Right atrium auricular region (tissue), 2 donors: Measurements from ENCODE around the gene SULT1C4. TPM values are rescaled to one million over a fixed set of nuclear protein-coding genes. Genes with fewer than 3 reads are reported as not detected.

ENCODE experiments used
- DNase-seq: peaks from one replicate; pipeline ENCODE4 v3.0.0-alpha.2; 2019; ENCODE audit warnings: low spot score
- H3K27ac ChIP-seq, 2 donors: fragments of 200-600 bp; sonication (generic); 1 replicate in 1 of 2; 2 replicates in 1 of 2; pipeline ENCODE4 v1.5.1; 2016 to 2019
- H3K27me3 ChIP-seq, 2 donors: fragments of 200-600 bp; sonication (generic); one replicate each; pipeline versions ENCODE4 v1.5.1 to v1.6.0; 2017 to 2019
- H3K36me3 ChIP-seq: fragments of 200-600 bp; sonication (generic); one replicate; pipeline ENCODE4 v1.5.1; 2016
- H3K4me1 ChIP-seq, 2 donors: fragments of 200-600 bp; sonication (generic); one replicate each; pipeline versions ENCODE4 v1.5.1 to v1.6.0; 2017 to 2019
- H3K4me3 ChIP-seq, 2 donors: fragments of 200-600 bp; sonication (generic); 1 replicate in 1 of 2; 2 replicates in 1 of 2; pipeline ENCODE4 v1.5.1; 2017 to 2019; ENCODE audit warnings: mild to moderate bottlenecking in 1 of 2, moderate library complexity in 1 of 2
- H3K9me3 ChIP-seq, 2 donors: fragments of 200-600 bp; sonication (generic); one replicate each; pipeline ENCODE4 v1.5.1; 2019
- CTCF ChIP-seq, 2 donors: fragments of 200-600 bp; sonication (generic); IDR thresholded peaks; one replicate each; pipeline ENCODE4 v1.5.1; 2019; ENCODE audit warnings: antibody characterized with exemption in 2 of 2
- total RNA-seq, 2 donors: library from RNA; depleted of rRNA; stranded (reverse); fragments of >200 nt; gene quantifications; one replicate each; pipeline ENCODE4 v1.1.0, GENCODE V29; 2016

The SULT1C4 gene
- total RNA-seq, 2 donors from 2014 or later = 9.8 to 16.0 TPM

GRCh38 chr2:108393197-108393596 is 15.4 kb downstream of the SULT1C4 start:
- no peak for TF ChIP-seq CTCF (IDR thresholded peaks at IDR 0.05)
- Histone ChIP-seq H3K27ac (no peak overlapping the region), H3K4me3 (no peak overlapping the region), H3K27me3 (no peaks in the 10 kb centered on the region), H3K4me1 (no peaks in the 10 kb centered on the region), H3K9me3 (peaks cover 0 to 24% of the 10 kb centered on the region in 2 donors), H3K36me3 (no peaks in the 10 kb centered on the region)
- DNase-seq = no peak

GRCh38 chr2:108395155-108395554 is 17.4 kb downstream of the SULT1C4 start:
- Histone ChIP-seq H3K27me3 (no peaks in the 10 kb centered on the region), H3K27ac (no peak overlapping the region), H3K4me3 (no peak overlapping the region), H3K36me3 (no peaks in the 10 kb centered on the region), H3K4me1 (no peaks in the 10 kb centered on the region), H3K9me3 (peaks cover 8 to 41% of the 10 kb centered on the region in 2 donors)
- no peak for DNase-seq
- no peak for TF ChIP-seq CTCF (IDR thresholded peaks at IDR 0.05)

GRCh38 chr2:108396845-108397244 is 19.1 kb downstream of the SULT1C4 start:
- no peak for DNase-seq

GRCh38 chr2:108399479-108399878 is 21.7 kb downstream of the SULT1C4 start:
- Histone ChIP-seq H3K4me3 (no peak overlapping the region), H3K4me1 (no peaks in the 10 kb centered on the region), H3K27me3 (no peaks in the 10 kb centered on the region), H3K9me3 (peaks cover 8 to 23% of the 10 kb centered on the region in 2 donors), H3K36me3 (no peaks in the 10 kb centered on the region), H3K27ac (no peak overlapping the region)
- TF ChIP-seq CTCF (IDR thresholded peaks at IDR 0.05) = no peak
- no peak for DNase-seq

More at GRCh38 chr2:108396845-108397244, 19.1 kb downstream of the SULT1C4 start:
- H3K27me3 ChIP-seq = no peaks in the 10 kb centered on the region
- no peak overlapping the region for H3K27ac ChIP-seq
- H3K36me3 ChIP-seq = no peaks in the 10 kb centered on the region
- no peak overlapping the region for H3K4me3 ChIP-seq
- H3K4me1 ChIP-seq = no peaks in the 10 kb centered on the region
- no peak for TF ChIP-seq CTCF (IDR thresholded peaks at IDR 0.05)
- H3K9me3 ChIP-seq = peaks cover 8 to 41% of the 10 kb centered on the region in 2 donors

GRCh38 chr2:108401800-108402199 is 24.0 kb downstream of the SULT1C4 start:
- no peak for DNase-seq
- Histone ChIP-seq H3K27ac (no peak overlapping the region), H3K9me3 (peaks cover 8 to 34% of the 10 kb centered on the region in 2 donors), H3K4me1 (no peaks in the 10 kb centered on the region), H3K36me3 (no peaks in the 10 kb centered on the region), H3K27me3 (no peaks in the 10 kb centered on the region), H3K4me3 (no peak overlapping the region)
- no peak for TF ChIP-seq CTCF (IDR thresholded peaks at IDR 0.05)

- H3K36me3 ChIP-seq = no peaks in the 10 kb centered on the region
- H3K27me3 ChIP-seq = no peaks in the 10 kb centered on the region
- no peak for TF ChIP-seq CTCF (IDR thresholded peaks at IDR 0.05)
- H3K4me3 ChIP-seq = no peak overlapping the region
- no peak overlapping the region for H3K27ac ChIP-seq
- H3K9me3 ChIP-seq = peaks cover 8 to 34% of the 10 kb centered on the region in 2 donors
- no peaks in the 10 kb centered on the region for H3K4me1 ChIP-seq
- DNase-seq = no peak
Measured at GRCh38 chr2:108403494-108403893, 25.7 kb downstream of the SULT1C4 start.
